Measurements from ENCODE around the gene SMAD3. TPM values are rescaled to one million over a fixed set of nuclear protein-coding genes. Genes with fewer than 3 reads are reported as not detected.
A peak's percentile ranks its signal among the peaks of the same experiment; 100 is the strongest.

SMAD3 gene
- total RNA-seq, 2 donors from 2014 or later = 30.6 to 45.4 TPM

GRCh38 chr15:67114846-67115585 lies 49.6 kb downstream of the SMAD3 start:
- intact Hi-C loops (cut with DNase I) = no loop called here
- H3K9me3 ChIP-seq = no peaks in the 10 kb centered on the region
- H3K4me1 ChIP-seq (replicated peaks) = peaks cover 11% of the 10 kb centered on the region
- 45% methylated on average over 6 of the region's 6 CpGs for WGBS
- TF ChIP-seq POLR2A (IDR thresholded peaks at IDR 0.05) (no peak), POLR2AphosphoS5 (IDR thresholded peaks at IDR 0.05) (peak; percentile 3)
- TF ChIP-seq, protein P1, sequence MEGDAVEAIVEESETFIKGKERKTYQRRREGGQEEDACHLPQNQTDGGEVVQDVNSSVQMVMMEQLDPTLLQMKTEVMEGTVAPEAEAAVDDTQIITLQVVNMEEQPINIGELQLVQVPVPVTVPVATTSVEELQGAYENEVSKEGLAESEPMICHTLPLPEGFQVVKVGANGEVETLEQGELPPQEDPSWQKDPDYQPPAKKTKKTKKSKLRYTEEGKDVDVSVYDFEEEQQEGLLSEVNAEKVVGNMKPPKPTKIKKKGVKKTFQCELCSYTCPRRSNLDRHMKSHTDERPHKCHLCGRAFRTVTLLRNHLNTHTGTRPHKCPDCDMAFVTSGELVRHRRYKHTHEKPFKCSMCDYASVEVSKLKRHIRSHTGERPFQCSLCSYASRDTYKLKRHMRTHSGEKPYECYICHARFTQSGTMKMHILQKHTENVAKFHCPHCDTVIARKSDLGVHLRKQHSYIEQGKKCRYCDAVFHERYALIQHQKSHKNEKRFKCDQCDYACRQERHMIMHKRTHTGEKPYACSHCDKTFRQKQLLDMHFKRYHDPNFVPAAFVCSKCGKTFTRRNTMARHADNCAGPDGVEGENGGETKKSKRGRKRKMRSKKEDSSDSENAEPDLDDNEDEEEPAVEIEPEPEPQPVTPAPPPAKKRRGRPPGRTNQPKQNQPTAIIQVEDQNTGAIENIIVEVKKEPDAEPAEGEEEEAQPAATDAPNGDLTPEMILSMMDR (IDR thresholded peaks at IDR 0.05) = no peak
- DNase-seq (ENCODE audit: low spot score) = no peak
- H3K4me3 ChIP-seq = no peak overlapping the region
- no peaks in the 10 kb centered on the region for H3K27me3 ChIP-seq (replicated peaks; ENCODE audit: insufficient read depth)
- H3K36me3 ChIP-seq = no peaks in the 10 kb centered on the region
- peak overlapping the region; percentile 10 to 15 for H3K27ac ChIP-seq

DNA sequence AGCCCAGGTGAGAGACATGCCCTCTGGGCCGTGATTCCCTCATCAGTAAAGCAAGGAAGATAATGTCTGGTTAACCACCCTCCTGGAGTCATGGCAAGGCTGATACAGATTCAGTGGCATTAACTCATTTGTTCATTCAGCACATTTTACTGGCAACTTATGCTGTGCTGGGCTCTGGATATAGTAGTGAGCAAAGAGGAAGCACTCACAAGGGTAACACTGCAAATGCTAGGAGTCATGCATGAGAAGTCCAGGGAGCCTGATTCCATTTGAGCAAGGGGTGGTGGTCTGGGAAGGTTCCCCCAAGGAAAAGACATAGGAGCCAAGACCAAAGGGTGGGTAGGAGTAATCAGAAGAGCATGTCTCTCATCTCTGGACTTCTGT lies 50.2 kb downstream of the SMAD3 start:
- no peaks in the 10 kb centered on the region for H3K27me3 ChIP-seq (replicated peaks; ENCODE audit: insufficient read depth)
- DNase-seq (ENCODE audit: low spot score) = no peak
- intact Hi-C loops (cut with DNase I) = no loop called here
- H3K36me3 ChIP-seq = no peaks in the 10 kb centered on the region
- H3K9me3 ChIP-seq = no peaks in the 10 kb centered on the region
- WGBS = 56% methylated on average over 1 of the region's 1 CpG
- H3K4me3 ChIP-seq = no peak overlapping the region
- H3K27ac ChIP-seq = peak overlapping the region; percentile 10 to 15
- peaks cover 16% of the 10 kb centered on the region for H3K4me1 ChIP-seq (replicated peaks)
- TF ChIP-seq, protein P1 (IDR thresholded peaks at IDR 0.05) = no peak
- TF ChIP-seq POLR2A (IDR thresholded peaks at IDR 0.05) (no peak), POLR2AphosphoS5 (IDR thresholded peaks at IDR 0.05) (no peak)

DNA sequence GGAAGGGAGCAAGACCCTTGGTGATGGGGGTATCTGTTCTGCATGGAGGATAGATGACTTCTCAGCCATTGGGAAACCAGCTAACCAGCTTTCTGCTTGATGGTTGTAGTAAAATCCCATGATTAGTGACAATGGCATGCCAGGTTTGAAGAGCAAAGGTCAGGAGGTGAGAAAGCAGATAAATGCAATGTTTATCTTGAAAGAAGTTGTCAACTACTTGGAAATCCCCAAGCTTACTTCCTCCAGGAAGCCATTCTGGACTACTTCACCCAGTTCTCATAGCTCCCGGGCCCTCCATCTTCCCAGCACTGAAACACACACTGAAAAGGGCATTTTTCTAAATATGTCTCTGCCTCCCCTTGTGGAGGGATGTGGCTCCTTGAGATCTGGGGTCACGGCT lies 51.3 kb downstream of the SMAD3 start:
- DNase-seq (ENCODE audit: low spot score) = no peak
- no peaks in the 10 kb centered on the region for H3K36me3 ChIP-seq
- H3K4me1 ChIP-seq (replicated peaks) = peaks cover 21% of the 10 kb centered on the region
- no peaks in the 10 kb centered on the region for H3K9me3 ChIP-seq
- no peaks in the 10 kb centered on the region for H3K27me3 ChIP-seq (replicated peaks; ENCODE audit: insufficient read depth)
- H3K27ac ChIP-seq = no peak overlapping the region
- intact Hi-C loops (cut with DNase I) = no loop called here
- no peak overlapping the region for H3K4me3 ChIP-seq
- no peak for TF ChIP-seq POLR2A (IDR thresholded peaks at IDR 0.05)
- TF ChIP-seq, protein P1 (IDR thresholded peaks at IDR 0.05) = no peak
- WGBS = 77% methylated on average over 2 of the region's 2 CpGs

DNA sequence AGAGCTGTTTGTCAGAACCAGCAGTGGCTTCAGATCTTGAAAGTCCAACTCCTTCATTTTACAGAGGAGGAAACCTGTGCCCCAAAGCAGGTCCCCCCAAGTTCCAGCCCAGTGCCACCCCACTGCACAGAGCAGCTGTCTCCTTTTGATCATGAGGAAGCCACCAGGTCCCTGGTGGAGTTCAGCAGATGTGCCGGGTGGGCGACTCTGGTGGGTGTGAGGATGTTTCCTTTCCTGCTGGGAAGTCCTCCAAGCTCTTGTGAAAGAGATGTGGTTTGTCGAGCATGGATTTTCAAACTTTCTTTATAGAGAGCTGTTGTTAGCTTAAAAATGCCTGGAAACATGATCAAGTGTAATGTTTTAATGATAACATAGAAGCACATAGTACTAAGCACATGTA lies 52.0 kb downstream of the SMAD3 start:
- Histone ChIP-seq H3K36me3 (no peaks in the 10 kb centered on the region), H3K27ac (no peak overlapping the region), H3K4me3 (no peak overlapping the region), H3K9me3 (no peaks in the 10 kb centered on the region), H3K4me1 (replicated peaks) (peaks cover 21% of the 10 kb centered on the region), H3K27me3 (replicated peaks; ENCODE audit: insufficient read depth) (no peaks in the 10 kb centered on the region)
- TF ChIP-seq, protein P1 (IDR thresholded peaks at IDR 0.05) = no peak
- no peak for TF ChIP-seq POLR2A (IDR thresholded peaks at IDR 0.05)
- TF ChIP-seq POLR2AphosphoS5 (IDR thresholded peaks at IDR 0.05) = no peak
- 24% methylated on average over 3 of the region's 3 CpGs for WGBS
- no peak for DNase-seq (ENCODE audit: low spot score)
- intact Hi-C loops (cut with DNase I) = no loop called here

- Histone ChIP-seq H3K27me3 (replicated peaks; ENCODE audit: insufficient read depth) (no peaks in the 10 kb centered on the region), H3K36me3 (no peaks in the 10 kb centered on the region), H3K27ac (no peak overlapping the region), H3K9me3 (no peaks in the 10 kb centered on the region), H3K4me3 (no peak overlapping the region), H3K4me1 (replicated peaks) (peaks cover 21% of the 10 kb centered on the region)
- intact Hi-C loops (cut with DNase I) = no loop called here
- no peak for DNase-seq (ENCODE audit: low spot score)
- WGBS = 97% methylated on average over 5 of the region's 5 CpGs
- TF ChIP-seq POLR2AphosphoS5 (IDR thresholded peaks at IDR 0.05) (no peak), POLR2A (IDR thresholded peaks at IDR 0.05) (no peak)
- TF ChIP-seq, protein P1 (IDR thresholded peaks at IDR 0.05) = no peak
These were observed 53.4 kb downstream of the SMAD3 start for GRCh38 chr15:67118808-67119207.

Measured in prostate gland (tissue), 2 donors.